CD4-positive, CD25-positive, alpha-beta regulatory T cell (primary cell): ENCODE results near the gene TECPR2. TPM values are rescaled to one million over a fixed set of nuclear protein-coding genes. Genes with fewer than 3 reads are reported as not detected.

Experiments used
- ATAC-seq, 2 donors: fragments of 150-1000 bp; cut with Tn5 transposase; one replicate each; pipeline ENCODE4 v1.10.0; 2021; ENCODE audit warnings: low read depth in 2 of 2, moderate number of reproducible peaks in 2 of 2, moderate library complexity in 1 of 2
- DNase-seq, 3 donors: peaks; one replicate each; pipeline versions ENCODE4 v3.0.0 to v3.0.0-alpha.2; 2012 to 2022; ENCODE audit warnings: mixed read lengths in 1 of 3
- H3K27ac ChIP-seq: one replicate; pipeline ENCODE4 v1.7.0; 2013; ENCODE audit warnings: mild to moderate bottlenecking, low read length; ENCODE audit not compliant: insufficient read depth, poor library complexity, severe bottlenecking
- H3K27me3 ChIP-seq: one replicate; pipeline ENCODE4 v1.7.0; 2013; ENCODE audit warnings: low read length; ENCODE audit not compliant: control insufficient read depth, insufficient read depth
- H3K36me3 ChIP-seq: one replicate; pipeline ENCODE4 v1.7.0; 2013; ENCODE audit warnings: mild to moderate bottlenecking, low read length, moderate library complexity; ENCODE audit not compliant: control insufficient read depth, insufficient read depth
- H3K4me1 ChIP-seq: 2 replicates; pipeline ENCODE4 v1.7.0; 2013; ENCODE audit warnings: mild to moderate bottlenecking, low read length; ENCODE audit not compliant: insufficient read depth, control insufficient read depth, poor library complexity, severe bottlenecking
- H3K4me3 ChIP-seq: one replicate; pipeline ENCODE4 v1.7.0; 2013; ENCODE audit warnings: low read depth, mild to moderate bottlenecking, low read length, moderate library complexity
- H3K9me3 ChIP-seq, 2 experiments: 1 replicate in 1 of 2; 2 replicates in 1 of 2; pipeline ENCODE4 v1.7.0; 2013; ENCODE audit warnings: low read length in 2 of 2, mild to moderate bottlenecking in 1 of 2, moderate library complexity in 1 of 2; ENCODE audit not compliant: control insufficient read depth in 2 of 2
- H3K27ac Mint-ChIP-seq, 3 donors: one replicate each; pipeline ENCODE4 v1.8.0; 2020 to 2022; ENCODE audit warnings: mild to moderate bottlenecking in 3 of 3, mixed read lengths in 3 of 3, moderate library complexity in 2 of 3
- H3K27me3 Mint-ChIP-seq: one replicate; pipeline ENCODE4 v1.8.0; 2022; ENCODE audit warnings: mild to moderate bottlenecking, mixed read lengths
- H3K36me3 Mint-ChIP-seq: one replicate; pipeline ENCODE4 v1.8.0; 2020; ENCODE audit warnings: mixed read lengths
- H3K4me1 Mint-ChIP-seq, 4 donors: one replicate each; pipeline ENCODE4 v1.8.0; 2020 to 2022; ENCODE audit warnings: mixed read lengths in 4 of 4, mild to moderate bottlenecking in 1 of 4
- H3K4me3 Mint-ChIP-seq, 4 donors: one replicate each; pipeline ENCODE4 v1.8.0; 2020 to 2022; ENCODE audit warnings: mild to moderate bottlenecking in 4 of 4, mixed read lengths in 4 of 4, moderate library complexity in 3 of 4
- H3K9me3 Mint-ChIP-seq, 7 donors: one replicate each; pipeline ENCODE4 v1.8.0; 2020 to 2022; ENCODE audit warnings: mixed read lengths in 7 of 7, mild to moderate bottlenecking in 3 of 7, moderate library complexity in 2 of 7
- polyA plus RNA-seq, 4 donors: library from polyadenylated mRNA; unstranded; fragments of 300-500 nt; fragmentation: Illumina TruSeq; gene quantifications; one replicate each; pipeline ENCODE4 v1.2.3, GENCODE V29; 2021
- total RNA-seq: library from RNA; stranded (reverse); gene quantifications from one replicate; pipeline ENCODE4 v1.2.3, GENCODE V29; 2022

Gene TECPR2
- total and polyA plus RNA-seq, 5 donors from 2014 or later = 2.4 to 12.7 (median 2.9) TPM

DNA sequence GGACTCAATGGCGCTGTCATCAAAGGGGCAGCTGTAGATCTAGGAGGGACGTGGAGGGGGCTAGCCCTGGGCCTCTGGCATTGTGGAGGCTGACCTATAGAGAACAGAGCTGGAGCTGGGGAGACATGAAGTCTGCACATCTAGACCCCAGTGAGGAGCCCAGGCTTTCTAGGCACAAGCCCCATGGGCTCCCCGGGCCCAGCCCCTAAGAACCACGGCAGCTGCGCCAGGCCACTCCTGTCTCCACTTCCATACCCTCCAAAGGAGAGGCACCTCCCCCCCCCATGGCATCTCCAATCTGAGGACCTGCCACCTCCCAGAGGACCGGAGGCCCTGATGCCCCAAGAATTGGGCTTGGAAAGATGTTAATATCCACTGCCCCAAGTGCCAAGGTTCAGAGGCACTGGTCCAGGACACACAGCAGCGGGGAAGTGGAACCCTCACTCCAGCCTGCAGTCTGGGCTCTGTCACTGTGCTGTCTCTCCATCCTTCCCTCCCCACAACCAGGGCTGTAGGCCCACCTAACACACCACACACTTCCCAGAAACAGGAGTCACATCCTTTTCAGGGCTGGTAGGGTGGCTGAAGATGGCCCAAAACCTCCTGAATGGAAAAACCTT lies 142.4 kb downstream of the TECPR2 start:
- H3K27me3 ChIP-seq = no peaks in the 10 kb centered on the region
- no peak for DNase-seq
- no peak overlapping the region for H3K4me3 ChIP-seq
- ATAC-seq = no peak
- Mint-ChIP-seq H3K27ac (peak overlapping the region in 1 of 3 donors; percentile 66), H3K4me3 (peak overlapping the region in 2 of 4 donors; percentile 47 to 51), H3K9me3 (peaks cover 0 to 1% (median 0%) of the 10 kb centered on the region in 7 donors), H3K36me3 (no peaks in the 10 kb centered on the region), H3K4me1 (peaks cover 0 to 18% (median 3%) of the 10 kb centered on the region in 4 donors), H3K27me3 (no peaks in the 10 kb centered on the region)
- H3K9me3 ChIP-seq = no peaks in the 10 kb centered on the region
- H3K36me3 ChIP-seq = no peaks in the 10 kb centered on the region
- no peak overlapping the region for H3K27ac ChIP-seq
- peaks cover 4% of the 10 kb centered on the region for H3K4me1 ChIP-seq

DNA sequence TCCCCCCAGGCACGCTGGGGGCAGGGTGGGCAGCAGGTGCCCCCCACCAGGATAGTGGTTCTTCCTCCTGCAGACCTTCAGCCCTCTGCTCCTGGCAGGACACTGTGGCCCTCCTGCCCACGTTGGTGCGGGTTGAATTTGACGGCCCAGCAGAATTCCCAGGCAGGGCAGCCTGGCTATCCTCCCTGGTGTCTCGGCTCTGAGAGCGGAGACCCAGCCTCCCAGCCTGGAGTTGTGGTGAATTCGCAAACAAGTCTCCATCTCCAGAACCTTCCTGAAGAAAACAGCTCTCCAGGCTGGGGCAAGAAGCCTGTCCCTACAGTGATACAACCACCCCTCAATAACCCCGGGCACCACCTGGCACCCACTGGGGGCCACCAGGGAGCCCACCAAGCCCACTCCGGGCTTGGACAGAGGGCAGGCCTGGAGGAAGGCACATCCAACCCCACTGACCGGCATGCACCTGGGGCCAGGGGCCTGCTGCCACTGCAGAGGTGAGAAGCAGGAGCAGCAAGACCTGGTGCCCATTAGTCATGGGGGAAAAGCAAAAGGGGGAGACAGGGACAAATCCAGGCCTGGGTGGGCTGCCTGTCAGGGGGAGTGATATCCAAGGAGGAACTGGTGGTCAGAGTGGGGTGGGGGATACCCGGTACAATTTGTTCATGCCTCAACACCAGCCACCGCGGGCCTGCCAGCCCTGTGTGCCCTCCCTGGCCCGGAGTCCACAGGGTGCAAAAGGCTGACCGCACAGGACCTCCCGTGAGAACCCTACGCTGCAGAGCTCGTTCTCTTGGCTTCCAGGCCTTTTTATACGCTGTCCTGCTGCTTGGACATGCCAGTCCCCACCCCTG lies 143.3 kb downstream of the TECPR2 start:
- Mint-ChIP-seq H3K36me3 (no peaks in the 10 kb centered on the region), H3K4me1 (peaks cover 0 to 21% (median 6%) of the 10 kb centered on the region in 4 donors), H3K27ac (no peak overlapping the region), H3K27me3 (no peaks in the 10 kb centered on the region), H3K4me3 (no peak overlapping the region), H3K9me3 (peaks cover 0 to 1% (median 0%) of the 10 kb centered on the region in 7 donors)
- Histone ChIP-seq H3K36me3 (no peaks in the 10 kb centered on the region), H3K4me1 (peaks cover 13% of the 10 kb centered on the region), H3K9me3 (no peaks in the 10 kb centered on the region), H3K27me3 (no peaks in the 10 kb centered on the region), H3K27ac (no peak overlapping the region), H3K4me3 (no peak overlapping the region)
- DNase-seq (no peak), ATAC-seq (no peak)

DNA sequence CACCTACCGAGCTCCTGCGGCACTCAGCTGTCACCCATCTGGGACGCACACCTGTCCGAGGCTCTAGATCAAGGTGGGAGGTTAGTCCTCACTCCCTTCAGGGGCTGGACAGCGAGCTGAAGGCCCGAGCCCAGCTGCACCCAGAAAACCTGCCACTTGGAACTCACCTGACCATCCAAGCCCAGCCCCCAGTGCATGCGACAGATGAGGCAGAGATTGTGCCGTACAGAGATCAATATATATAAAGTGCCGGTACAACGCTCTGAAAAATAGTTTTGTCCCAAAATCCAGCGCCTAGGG lies 143.8 kb downstream of the TECPR2 start:
- H3K27ac Mint-ChIP-seq = no peak overlapping the region
- Histone ChIP-seq H3K9me3 (no peaks in the 10 kb centered on the region), H3K4me1 (peaks cover 15% of the 10 kb centered on the region), H3K27me3 (no peaks in the 10 kb centered on the region), H3K36me3 (no peaks in the 10 kb centered on the region), H3K27ac (no peak overlapping the region), H3K4me3 (no peak overlapping the region)
- ATAC-seq (no peak), DNase-seq (no peak)
- H3K36me3 Mint-ChIP-seq = no peaks in the 10 kb centered on the region
- peaks cover 0 to 1% (median 0%) of the 10 kb centered on the region in 7 donors for H3K9me3 Mint-ChIP-seq
- H3K4me3 Mint-ChIP-seq = peak overlapping the region in 3 of 4 donors; percentile 52 to 66 (median 62)
- H3K4me1 Mint-ChIP-seq = peaks cover 0 to 25% (median 6%) of the 10 kb centered on the region in 4 donors
- H3K27me3 Mint-ChIP-seq = no peaks in the 10 kb centered on the region

DNA sequence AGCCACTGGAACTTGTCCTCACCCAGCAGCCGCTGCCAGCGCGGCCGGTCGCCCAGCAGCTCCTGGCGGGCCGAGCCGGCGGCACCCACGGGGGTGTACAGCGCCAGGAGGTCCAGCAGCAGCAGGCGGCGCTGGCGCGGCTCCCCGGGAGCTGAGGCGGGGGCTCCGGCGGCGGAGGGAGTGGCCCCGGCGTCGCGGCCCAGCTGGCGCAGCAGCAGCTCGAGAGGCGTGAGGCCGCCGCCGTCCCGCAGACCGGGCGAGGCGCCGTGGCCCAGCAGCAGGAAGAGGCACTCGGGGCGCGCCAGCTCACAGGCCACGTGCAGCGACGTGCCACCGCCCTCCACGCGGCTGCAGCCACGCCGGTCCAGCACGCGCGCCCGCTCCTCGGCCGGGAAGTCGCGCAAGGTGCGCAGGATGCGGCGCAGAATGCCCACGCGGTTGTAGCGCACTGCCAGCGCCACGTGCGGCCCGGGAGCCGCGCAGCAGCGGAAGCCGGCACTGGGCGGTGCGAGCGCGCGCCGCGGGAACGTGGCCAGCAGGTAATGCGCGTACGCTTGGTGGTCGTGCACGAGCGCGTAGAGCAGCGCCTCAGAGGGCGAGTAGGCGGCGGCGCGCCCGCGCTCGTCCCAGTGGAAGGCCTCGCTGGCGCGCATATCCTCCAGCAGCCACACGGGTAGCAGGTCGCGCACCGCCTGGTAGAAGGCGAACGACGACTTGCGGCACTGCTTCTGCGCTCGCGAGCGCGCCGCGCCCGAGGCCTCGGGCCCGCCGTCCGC lies 144.5 kb downstream of the TECPR2 start:
- no peaks in the 10 kb centered on the region for H3K27me3 ChIP-seq
- H3K4me3 ChIP-seq = no peak overlapping the region
- H3K9me3 Mint-ChIP-seq = peaks cover 0 to 1% (median 0%) of the 10 kb centered on the region in 7 donors
- no peak for ATAC-seq
- no peaks in the 10 kb centered on the region for H3K36me3 ChIP-seq
- H3K4me1 ChIP-seq = peaks cover 15% of the 10 kb centered on the region
- no peaks in the 10 kb centered on the region for H3K9me3 ChIP-seq
- peaks cover 0 to 27% (median 6%) of the 10 kb centered on the region in 4 donors for H3K4me1 Mint-ChIP-seq
- H3K4me3 Mint-ChIP-seq = peak overlapping the region in 1 of 4 donors; percentile 62
- DNase-seq = no peak
- H3K27me3 Mint-ChIP-seq = no peaks in the 10 kb centered on the region
- H3K27ac ChIP-seq = no peak overlapping the region
- no peaks in the 10 kb centered on the region for H3K36me3 Mint-ChIP-seq
- H3K27ac Mint-ChIP-seq = no peak overlapping the region

DNA sequence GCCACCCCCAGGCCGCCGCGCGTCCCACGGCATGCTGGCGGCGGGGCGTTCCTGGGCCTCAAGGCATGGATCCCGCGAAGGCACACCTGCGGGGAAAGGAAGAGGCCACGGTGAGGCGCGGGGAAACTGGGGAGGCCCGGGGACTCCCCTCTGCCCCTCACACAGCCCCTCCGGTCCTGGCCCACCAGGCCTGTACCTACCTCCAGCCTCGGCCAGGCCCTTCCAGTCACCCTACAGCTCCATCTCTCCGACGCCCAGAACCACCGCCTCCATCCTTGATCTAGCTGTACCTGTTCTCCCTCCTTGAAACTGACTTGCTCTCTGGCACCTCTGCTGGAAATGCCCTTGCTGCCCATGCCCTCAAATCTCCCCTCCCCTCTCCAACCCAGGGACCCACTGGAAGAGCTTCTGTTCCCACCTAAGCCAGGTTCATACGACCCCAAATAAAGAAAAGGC lies 145.1 kb downstream of the TECPR2 start:
- Mint-ChIP-seq H3K27ac (peak overlapping the region in 2 of 3 donors; percentile 27 to 72), H3K36me3 (no peaks in the 10 kb centered on the region), H3K9me3 (peaks cover 0 to 1% (median 0%) of the 10 kb centered on the region in 7 donors), H3K4me1 (peaks cover 0 to 27% (median 6%) of the 10 kb centered on the region in 4 donors), H3K27me3 (no peaks in the 10 kb centered on the region), H3K4me3 (peak overlapping the region; percentile 73 to 87 (median 78))
- H3K9me3 ChIP-seq = no peaks in the 10 kb centered on the region
- H3K4me3 ChIP-seq = no peak overlapping the region
- no peaks in the 10 kb centered on the region for H3K27me3 ChIP-seq
- H3K4me1 ChIP-seq = peaks cover 15% of the 10 kb centered on the region
- no peaks in the 10 kb centered on the region for H3K36me3 ChIP-seq
- no peak overlapping the region for H3K27ac ChIP-seq
- DNase-seq = no peak
- ATAC-seq = no peak

DNA sequence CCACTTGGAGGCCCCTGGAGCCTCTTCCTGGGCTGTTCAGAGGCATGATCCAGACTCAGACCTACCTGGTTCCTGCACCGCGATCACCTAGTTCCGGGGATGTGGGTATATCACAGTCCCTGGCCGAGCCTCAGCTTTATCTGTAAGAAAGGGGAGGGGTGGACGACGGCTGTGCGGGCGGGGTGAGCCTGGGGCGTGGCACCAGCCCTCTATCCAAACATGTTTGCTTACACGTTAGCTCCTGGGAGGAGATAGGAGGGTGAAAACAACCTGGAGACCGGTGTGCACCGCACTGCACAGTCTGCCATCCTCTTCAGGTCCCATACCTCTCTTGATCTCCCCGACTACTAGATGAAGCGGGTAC lies 145.7 kb downstream of the TECPR2 start:
- no peak overlapping the region for H3K4me3 ChIP-seq
- peaks cover 0 to 26% (median 6%) of the 10 kb centered on the region in 4 donors for H3K4me1 Mint-ChIP-seq
- H3K4me3 Mint-ChIP-seq = peak overlapping the region; percentile 73 to 87 (median 78)
- no peaks in the 10 kb centered on the region for H3K27me3 ChIP-seq
- H3K27me3 Mint-ChIP-seq = no peaks in the 10 kb centered on the region
- no peaks in the 10 kb centered on the region for H3K36me3 Mint-ChIP-seq
- H3K27ac Mint-ChIP-seq = peak overlapping the region in 1 of 3 donors; percentile 27
- DNase-seq (peak in 1 of 3 donors; percentile 21), ATAC-seq (no peak)
- H3K9me3 Mint-ChIP-seq = peaks cover 0 to 1% (median 0%) of the 10 kb centered on the region in 7 donors
- no peaks in the 10 kb centered on the region for H3K36me3 ChIP-seq
- H3K27ac ChIP-seq = peak overlapping the region; percentile 62
- peaks cover 15% of the 10 kb centered on the region for H3K4me1 ChIP-seq
- H3K9me3 ChIP-seq = no peaks in the 10 kb centered on the region
